ENCODE results near the gene THRAP3.

The THRAP3 gene

GRCh38 chr1:36352910-36353878 is 129.0 kb downstream of the THRAP3 start:
- DNase-seq (ENCODE audit: low read depth, low spot score) = no peak

- DNase-seq (ENCODE audit: low read depth, low spot score) = no peak
Observed at GRCh38 chr1:36354486-36354885, 130.2 kb downstream of the THRAP3 start.

Data from ELF-1 (cell line).